Activated CD8-positive, alpha-beta memory T cell treated with anti-CD3 and anti-CD28 coated beads, Interleukin-2, amount 50 U/mL, for 24 hours (primary cell): ENCODE measurements around the gene PGA5.
A peak's percentile ranks its signal among the peaks of the same experiment; 100 is the strongest.
"Not testable (repeated sequence)": the region's sequence is repeated elsewhere in the genome, so short reads cannot be mapped to it uniquely, and the experiment has no call there.

Source experiments
- DNase-seq: peaks from one replicate; pipeline ENCODE4 v3.0.0-alpha.2; 2020; ENCODE audit errors: extremely low read depth

Gene PGA5

DNA sequence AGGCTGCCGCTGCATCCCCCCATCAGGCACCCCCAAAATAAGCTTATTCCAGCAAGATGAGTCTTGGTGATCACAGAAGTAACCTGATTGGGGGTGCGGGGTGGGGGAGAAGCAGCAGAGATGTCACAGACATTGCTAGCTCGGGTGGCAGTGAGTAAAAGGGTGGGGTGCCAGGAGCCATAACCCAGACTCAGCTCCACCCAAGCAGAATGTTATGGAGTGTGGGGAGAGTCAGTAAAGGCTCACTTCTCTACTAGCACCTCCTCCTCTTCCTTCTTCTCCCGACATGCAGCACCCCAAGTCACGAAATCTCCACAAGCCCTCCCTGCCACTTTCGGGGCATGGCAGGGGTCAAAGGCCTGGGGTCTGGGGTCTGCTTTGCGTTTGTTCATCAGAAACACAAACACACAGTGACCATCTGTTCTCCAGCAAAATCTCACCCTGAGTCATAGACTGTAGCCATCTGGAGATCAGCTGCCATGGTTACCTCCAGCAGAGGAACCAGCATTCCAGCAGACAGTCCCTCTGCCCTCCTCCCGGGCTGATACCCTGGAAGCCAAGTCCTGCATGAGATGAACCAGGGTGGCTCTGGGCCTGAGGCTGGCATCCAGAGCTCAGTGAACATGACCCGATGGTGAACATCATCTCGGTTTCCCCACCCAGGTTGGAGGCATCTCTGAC lies 14.4 kb upstream of the PGA5 start:
- DNase-seq, result not testable (repeated sequence)

GRCh38 chr11:61229458-61229857 lies 11.5 kb upstream of the PGA5 start:
- DNase-seq, result not testable (repeated sequence)

DNA sequence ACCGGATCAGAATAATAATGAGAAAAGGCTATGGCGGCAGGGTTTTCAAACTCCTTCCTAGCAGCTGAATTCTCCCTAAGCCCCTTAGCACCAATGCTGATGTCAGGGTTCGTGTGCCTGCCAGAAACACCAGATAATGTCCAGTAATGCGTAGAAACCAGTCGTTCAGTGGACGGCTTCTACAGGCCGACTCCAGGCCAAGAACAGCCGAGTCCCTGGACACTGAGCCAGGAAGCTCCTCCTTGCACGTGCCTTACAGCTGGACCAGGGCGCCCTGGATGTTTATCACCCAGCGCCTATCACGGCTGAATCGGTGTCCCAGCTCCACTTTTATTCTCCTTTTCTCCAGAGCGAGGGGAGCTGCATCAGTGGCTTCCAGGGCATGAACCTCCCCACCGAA lies 9.9 kb upstream of the PGA5 start:
- not testable (repeated sequence) for DNase-seq

- not testable (repeated sequence) for DNase-seq
Observed at GRCh38 chr11:61231585-61231984, 9.4 kb upstream of the PGA5 start.

GRCh38 chr11:61232548-61233145 lies 8.3 kb upstream of the PGA5 start:
- DNase-seq, result not testable (repeated sequence)

DNA sequence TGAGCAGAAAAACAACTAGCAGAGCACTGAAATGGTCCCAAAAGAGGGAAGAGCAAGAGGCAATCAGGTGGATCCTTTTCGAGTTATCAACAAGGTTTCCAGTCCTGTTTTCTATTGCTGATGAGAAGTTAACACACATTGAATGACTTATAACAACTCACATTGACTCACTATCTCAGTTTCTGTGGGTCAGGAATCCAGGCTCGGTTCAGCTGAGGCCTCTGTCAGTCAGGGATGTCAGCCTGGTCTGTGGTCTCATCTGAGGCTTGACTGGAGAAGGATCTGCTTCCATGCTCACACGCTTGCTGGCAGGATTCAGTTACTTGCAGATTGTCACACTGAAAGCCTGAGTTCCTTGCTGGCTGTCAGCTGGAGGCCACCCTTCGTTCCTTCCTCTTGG lies 3.8 kb upstream of the PGA5 start:
- DNase-seq, result not testable (repeated sequence)

DNA sequence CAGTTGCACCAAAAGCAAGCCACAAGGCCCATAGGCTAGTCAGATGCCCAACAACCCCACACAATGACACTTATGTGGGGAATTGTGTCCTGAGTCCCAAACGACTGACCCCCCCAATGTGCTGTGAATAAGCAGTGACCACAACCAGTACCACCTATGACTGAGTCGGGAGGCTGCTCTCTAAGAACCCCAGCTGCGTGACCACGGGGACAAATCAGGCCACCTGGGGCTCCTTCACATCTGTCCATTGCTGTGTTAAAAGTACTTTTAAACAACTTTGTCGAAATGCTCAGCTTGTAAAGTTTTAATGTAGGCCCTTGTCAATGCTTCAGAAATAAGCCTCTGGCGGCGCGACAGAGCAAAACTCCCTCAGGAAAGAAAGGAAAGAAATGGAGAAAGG lies 687 bp upstream of the PGA5 start:
- not testable (repeated sequence) for DNase-seq

DNA sequence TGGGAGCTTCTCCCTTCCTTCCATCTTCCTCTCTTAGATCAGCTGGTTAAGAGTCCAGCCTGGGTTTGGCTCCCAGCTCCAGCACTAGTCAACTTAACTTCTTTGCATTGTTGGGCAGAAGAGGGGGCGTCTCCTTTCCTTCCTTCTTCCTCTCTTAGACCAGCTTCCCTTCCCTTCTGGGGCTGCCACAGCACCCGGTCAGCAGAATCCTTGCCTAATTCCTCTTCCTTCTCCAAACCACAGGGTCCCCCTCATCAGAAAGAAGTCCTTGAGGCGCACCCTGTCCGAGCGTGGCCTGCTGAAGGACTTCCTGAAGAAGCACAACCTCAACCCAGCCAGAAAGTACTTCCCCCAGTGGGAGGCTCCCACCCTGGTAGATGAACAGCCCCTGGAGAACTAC lies 551 bp downstream of the PGA5 start:
- not testable (repeated sequence) for DNase-seq

GRCh38 chr11:61245284-61245964 lies 4.4 kb downstream of the PGA5 start:
- not testable (repeated sequence) for DNase-seq

- DNase-seq, result not testable (repeated sequence)
Observed at GRCh38 chr11:61248071-61248470, 7.1 kb downstream of the PGA5 start.

DNA sequence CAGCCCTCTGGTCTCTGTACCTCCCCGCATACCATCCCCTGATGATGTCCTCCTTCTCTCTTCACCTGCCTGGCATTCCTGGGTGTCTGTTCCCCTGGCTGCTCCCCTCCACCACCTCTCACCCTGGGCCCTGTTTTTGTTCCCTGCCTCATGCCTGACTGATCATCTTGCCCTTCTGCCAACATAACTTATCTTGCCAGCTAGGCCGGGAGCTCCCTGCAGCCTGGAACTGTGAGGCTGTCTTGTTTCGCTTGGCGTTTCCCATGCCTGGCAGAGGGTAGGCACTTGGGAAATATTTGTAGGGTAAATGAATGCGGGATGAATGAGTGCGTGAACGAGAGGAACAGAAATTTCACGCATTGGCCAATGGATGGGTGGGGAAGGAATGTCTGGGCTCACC lies 8.2 kb downstream of the PGA5 start:
- DNase-seq, result not testable (repeated sequence)

- not testable (repeated sequence) for DNase-seq
Observed at GRCh38 chr11:61250796-61251765, 10.1 kb downstream of the PGA5 start.

- not testable (repeated sequence) for DNase-seq
Observed at GRCh38 chr11:61252332-61252731, 11.4 kb downstream of the PGA5 start.

DNA sequence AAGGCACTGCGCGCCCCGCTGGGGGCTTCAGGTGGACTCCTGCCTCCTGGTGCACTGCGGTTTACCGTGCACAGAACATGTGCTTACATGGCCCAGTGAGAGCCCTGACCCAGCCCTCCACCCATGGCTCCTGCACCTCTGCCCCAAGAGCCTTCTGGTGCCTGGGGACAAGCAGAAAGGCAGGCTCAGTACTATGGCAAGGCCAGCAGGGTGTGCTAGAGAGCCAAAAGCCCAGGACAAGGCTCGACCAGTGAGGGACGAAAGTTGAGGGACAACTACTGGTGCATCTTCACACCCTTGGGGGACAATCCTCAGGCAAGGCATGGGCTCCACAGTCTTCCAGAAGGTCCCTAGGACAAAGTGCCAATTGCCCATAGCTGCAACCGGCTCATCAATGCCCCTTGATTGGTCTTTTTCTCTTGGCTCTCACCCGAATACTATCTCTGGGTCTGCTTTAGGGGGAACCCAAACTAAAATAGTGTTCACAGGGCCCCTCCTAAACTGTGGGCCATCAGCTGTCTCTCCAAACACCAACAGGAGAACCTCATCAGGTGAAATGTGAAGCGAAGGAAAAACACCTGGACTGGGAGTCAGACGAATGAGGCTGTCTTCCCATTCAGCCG lies 13.5 kb downstream of the PGA5 start:
- DNase-seq, result peak; percentile 17

GRCh38 chr11:61256710-61257482 lies 15.9 kb downstream of the PGA5 start:
- no peak for DNase-seq

DNA sequence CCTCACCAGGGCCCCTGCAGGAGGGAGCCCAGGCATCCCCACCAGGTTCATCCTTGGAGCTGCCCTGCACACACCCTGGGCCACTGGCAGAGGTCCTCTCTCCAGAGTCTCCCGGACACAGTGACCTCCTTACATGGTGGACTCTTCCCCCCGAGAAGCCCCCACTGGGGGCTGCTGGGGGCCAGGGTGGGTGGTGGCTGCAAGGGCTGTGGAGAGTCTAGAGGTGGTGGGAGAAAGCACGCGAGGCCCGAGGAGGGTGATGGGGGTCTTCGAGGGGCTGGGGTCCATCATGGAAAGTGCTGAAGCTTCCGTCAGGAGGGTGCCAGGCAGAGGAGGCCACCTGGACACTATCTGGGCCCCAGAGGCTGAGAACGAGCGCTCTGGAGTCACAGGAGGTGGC lies 17.6 kb downstream of the PGA5 start:
- DNase-seq, result no peak

DNA sequence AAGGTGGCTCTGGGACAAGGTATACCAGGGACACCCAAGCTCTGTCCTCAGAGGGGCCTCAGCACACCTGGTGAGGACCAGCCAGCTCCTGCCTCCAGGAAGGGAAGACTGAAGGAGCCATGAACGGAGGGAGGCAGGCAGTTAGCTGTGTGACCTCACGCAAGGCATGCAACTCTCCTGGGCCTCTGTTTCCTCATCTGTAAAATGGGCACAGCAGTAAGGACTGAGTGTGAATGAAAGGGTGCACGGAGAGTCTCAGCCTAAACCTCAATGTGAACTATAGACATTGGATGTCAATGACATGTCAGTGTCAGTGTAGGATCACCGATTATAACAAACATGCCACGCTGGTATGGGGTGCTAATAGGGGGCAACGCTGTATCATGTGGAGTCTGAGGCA lies 18.4 kb downstream of the PGA5 start:
- DNase-seq, result no peak

- no peak for DNase-seq
Observed at GRCh38 chr11:61264371-61264770, 23.4 kb downstream of the PGA5 start.

GRCh38 chr11:61264795-61265194 lies 23.8 kb downstream of the PGA5 start:
- DNase-seq, result no peak

- no peak for DNase-seq
Observed at GRCh38 chr11:61265357-61265756, 24.4 kb downstream of the PGA5 start.

- no peak for DNase-seq
Observed at GRCh38 chr11:61266602-61267001, 25.6 kb downstream of the PGA5 start.
